CD4-positive, alpha-beta T cell treated with Interleukin-17A for 1 hour (primary cell): Measurements from ENCODE around the gene CRTC1.
"Not testable (repeated sequence)": the region's sequence is repeated elsewhere in the genome, so short reads cannot be mapped to it uniquely, and the experiment has no call there.

Source experiments
- DNase-seq: peaks from one replicate; pipeline ENCODE4 v3.0.0-alpha.2; 2020

The CRTC1 gene

GRCh38 chr19:18671303-18672043, 12.0 kb upstream of the CRTC1 start:
- DNase-seq: no peak

DNA sequence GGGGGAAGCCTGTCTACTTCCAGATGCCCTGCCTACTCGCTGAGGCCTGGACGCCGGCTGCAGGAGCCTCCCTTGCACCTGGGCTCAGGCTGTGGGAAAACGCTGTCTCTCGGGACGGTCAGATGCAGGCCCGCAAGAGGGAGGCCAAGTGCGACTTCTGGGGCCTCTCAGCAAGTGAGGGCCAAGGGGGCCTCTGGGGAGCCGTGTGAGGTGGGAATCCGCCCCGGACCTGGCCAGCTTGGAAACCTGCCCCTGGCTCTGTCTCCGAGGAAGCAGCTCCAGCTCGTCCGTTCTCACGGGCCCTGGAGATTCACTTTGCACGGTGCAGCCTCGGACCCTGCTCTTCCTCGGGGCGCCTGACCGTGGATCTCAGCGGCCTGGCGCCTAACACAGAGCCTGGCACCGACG, 11.4 kb upstream of the CRTC1 start:
- no peak for DNase-seq

DNA sequence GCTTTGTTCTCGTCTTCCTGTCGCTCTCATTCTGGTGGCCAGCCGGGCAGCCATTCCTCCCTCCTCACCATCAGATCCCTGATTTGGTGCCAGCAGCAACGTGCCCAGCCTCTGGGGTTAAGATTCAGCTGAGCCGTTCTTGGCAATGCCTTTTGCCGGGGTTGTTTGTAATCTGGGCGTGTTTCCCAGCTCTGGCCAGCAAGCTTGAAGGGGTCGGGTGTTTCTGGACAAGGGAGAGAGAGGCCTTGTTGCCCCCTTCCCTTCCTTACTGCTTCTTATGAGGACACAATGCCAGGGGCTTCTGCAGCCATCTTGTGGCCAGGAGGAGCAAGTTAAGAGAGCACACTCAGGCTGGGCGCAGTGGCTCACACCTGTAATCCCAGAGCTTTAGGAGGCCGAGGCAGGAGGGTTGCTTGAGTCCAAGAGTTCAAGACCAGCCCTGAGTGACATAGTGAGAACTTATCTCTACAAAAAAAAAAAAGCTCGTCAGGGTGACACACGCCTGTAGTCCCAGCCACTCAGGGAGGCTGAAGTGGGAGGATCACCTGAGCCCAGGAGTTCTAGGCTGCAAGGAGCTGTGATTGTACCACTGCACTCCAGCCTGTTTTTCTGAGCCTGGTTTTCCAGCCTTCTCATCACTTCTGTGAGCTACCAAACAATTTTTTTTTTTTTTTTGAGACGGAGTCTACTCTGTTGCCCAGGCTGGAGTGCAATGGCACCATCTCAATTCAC, 10.7 kb upstream of the CRTC1 start:
- no peak for DNase-seq

DNA sequence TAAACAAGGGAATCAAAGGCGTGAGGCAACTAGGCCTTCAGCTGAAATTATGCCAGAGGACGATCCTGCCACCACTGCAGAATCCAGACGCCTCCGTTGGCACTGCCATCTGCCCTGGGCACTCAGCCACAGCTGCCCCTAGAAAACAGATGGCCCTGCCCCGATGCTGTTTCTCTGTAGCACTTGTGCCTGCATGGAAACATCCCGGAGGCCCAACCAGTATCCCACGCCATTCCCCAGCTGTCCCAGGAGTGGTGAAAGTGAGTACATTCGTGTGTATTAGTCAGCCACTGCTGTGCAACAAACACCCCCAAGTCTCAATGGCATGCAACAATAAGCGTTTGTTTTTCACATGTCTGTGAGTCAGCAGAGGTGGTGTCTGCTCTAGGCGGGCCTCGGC, 8.9 kb upstream of the CRTC1 start:
- DNase-seq: no peak

- DNase-seq: peak; percentile 13
Measured at GRCh38 chr19:18675779-18676178, 7.7 kb upstream of the CRTC1 start.

DNA sequence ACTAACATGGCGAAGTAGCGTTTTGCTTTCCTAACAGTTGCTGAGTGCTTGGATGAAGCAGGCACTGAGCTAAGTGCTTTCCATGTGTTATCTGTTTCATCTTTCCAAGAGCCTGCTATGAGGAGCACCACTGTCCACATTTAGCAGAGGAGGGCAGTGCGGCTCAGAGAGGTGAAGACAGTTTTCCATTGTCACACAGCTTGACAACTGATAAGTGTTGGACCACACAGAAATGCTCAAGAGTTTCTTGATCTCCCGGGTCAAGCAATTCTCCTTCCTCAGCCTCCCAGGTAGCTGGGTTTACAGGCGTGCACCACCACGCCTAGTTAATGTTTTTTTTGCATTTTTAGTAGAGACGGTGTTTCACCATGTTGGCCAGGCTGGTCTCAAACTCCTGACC, 6.8 kb upstream of the CRTC1 start:
- no peak for DNase-seq

DNA sequence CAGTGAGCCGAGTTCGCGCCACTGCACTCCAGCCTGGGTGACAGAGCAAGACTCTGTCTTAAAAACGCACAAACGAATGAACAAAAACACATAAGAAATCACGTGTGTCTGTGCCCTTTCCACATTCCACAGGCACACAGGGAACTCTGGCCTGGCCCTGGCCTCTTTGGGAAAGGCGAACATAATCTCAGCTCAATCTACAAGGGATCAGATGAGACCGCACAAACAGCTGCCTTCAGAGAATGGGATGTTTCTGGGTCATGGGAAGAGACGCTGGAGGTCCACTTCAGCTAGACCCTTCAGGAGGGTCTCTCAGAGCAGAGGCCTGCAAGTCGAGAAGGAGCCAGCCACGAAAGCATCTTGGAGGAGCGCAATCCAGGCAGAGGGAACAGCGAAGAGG, 6.3 kb upstream of the CRTC1 start:
- DNase-seq: no peak

DNA sequence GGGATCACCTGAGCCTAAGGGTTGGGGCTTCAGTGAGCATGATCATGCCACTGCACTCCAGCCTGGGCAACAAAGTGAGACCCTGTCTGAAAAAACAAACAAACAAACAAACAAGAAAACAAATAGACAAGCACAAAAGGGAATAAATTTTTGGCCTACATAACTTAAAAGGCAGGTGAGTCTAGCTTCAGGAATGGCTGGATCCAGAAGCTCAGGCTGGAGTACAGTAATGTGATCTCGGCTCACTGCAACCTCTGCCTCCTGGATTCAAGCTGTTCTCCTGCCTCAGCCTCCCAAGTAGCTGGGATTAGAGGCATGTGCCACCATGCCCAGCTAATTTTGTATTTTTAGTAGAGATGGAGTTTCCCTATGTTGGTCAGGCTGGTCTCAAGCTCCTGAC, 3.3 kb upstream of the CRTC1 start:
- not testable (repeated sequence) for DNase-seq

GRCh38 chr19:18682807-18683108, 722 bp upstream of the CRTC1 start:
- no peak for DNase-seq

DNA sequence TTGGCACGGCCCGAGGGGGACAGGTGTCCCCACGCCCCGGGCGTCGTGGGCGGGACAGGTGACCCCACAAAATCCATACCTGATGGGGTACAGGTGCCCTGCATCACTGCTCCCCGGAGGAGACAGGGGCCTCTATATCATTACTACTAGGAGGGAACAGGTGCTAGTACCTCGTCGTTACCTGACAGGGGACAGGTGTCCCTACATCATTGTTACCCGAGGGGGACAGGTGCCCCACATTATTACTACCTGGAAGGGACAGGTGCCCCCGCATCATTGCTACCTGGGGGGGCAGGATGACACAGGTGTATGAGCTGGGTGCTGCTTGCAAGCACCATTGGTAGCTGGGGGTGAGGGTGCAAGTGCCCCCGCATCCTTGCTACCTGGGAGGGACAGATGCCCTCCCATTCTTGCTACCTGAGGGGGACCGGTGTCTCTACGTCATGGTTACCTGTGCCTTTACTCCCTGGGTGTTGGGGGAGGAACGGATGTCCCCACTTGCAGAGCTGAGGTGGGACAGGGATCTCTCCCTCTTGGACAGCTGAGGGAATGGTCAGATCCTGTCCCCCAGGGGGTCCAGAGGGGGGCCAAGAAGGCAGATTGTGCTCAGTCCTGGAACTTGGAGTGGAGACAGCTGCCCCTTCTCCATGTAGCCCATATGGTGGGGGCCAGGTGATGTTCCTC, 620 bp downstream of the CRTC1 start:
- DNase-seq: no peak

DNA sequence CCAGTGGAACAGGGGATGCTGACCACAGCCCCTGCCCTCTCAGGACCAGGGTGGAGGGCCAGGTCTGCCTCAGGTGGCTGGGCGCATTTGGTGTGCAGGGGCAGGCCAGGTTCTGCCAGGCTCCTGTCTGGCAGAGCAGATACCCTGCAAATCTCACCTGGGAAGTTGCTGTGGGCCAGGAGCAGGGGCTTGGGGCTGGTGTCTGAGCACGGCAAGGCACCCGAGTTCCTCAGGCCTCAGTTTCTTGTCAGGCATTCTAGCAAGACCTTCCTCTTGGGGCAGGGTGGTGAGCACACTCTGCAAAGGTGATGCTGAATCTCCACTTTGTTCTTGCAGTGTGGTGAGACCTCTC, 1.1 kb downstream of the CRTC1 start:
- no peak for DNase-seq

DNA sequence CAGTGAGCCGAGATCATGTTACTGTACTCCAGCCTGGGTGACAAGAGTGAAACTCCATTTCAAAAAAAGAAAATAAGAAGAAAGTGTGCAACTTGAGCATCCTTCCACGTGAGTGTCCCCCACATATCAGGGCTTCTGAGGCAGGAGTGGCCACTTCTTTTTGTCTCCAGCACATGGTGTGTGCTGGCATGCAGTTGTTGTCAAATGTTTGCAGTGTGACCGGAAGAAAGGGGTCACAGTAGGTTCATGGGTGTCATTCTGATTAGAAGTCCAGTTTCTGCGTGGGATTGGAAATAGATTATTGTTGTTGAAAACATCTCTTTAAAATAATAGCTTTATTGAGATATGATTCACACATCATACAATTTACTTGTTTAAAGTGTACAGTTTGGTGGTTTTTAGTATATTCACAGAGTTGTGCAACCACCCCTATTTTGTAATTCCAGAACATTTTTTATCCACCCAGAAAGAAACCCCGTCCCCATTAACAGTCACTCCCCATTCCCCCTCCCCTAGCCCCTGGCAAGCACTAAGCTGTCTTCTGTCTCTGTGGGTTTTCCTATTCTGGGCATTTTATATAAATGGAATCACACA, 2.2 kb downstream of the CRTC1 start:
- no peak for DNase-seq

DNA sequence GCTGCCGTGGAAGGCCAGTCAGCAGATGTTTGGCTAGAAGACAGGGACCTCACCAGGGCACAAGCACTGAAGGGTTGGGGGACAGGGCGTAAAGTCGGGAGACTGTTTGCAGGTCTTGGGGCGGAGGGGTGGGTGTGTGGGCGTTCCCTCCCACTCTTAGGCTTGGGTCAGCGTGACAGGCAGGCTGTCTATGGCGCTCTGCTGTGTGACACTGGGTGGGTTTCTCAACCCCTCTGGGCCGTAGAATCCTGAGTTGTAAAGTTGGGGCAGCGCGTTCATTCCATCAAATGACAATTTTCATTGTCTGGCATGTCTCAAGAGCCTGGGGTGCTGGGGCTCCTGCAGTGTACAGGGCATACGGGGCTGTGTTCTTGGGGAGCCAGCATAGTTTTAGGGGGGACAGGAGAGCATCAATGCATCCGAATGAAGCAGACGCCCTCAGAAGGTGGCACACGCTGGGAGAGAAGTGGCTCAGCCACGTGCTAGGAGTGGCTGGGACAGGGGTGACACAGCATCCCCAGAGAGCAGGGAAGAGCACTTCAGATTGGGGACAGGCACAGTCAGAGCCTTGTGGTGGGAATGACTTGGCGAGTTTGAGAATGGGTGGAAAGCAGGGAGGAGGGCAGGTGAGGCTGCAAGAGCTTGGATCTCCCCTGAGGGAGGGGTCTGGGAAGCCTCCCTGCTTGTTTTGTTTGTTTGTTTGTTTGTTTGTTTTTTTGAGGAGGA, 4.4 kb downstream of the CRTC1 start:
- no peak for DNase-seq

GRCh38 chr19:18696023-18696422, 12.5 kb downstream of the CRTC1 start:
- no peak for DNase-seq

DNA sequence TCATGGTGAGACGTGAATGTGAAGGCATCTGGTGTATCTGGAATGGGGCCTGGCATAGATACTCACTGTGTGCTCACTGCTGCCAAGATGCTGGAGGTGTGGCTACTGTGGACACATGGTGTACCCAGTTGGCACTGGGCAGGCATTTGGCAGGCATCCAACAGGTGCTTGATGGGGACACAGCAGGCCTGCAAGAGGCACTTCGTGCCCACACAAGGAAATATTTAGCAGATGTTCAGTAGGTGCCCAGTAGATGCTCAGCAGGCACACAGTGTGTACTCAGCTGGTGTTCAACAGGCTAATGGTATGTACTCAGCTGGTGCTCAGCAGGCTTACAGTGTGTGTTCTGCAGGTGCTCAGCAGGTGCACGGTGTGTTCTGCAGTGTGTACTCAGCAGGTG, 14.2 kb downstream of the CRTC1 start:
- no peak for DNase-seq

- DNase-seq: no peak
Measured at GRCh38 chr19:18698321-18699167, 15.1 kb downstream of the CRTC1 start.

GRCh38 chr19:18699403-18700054, 16.0 kb downstream of the CRTC1 start:
- no peak for DNase-seq

GRCh38 chr19:18700501-18701249, 17.2 kb downstream of the CRTC1 start:
- DNase-seq: peak; percentile 67

DNA sequence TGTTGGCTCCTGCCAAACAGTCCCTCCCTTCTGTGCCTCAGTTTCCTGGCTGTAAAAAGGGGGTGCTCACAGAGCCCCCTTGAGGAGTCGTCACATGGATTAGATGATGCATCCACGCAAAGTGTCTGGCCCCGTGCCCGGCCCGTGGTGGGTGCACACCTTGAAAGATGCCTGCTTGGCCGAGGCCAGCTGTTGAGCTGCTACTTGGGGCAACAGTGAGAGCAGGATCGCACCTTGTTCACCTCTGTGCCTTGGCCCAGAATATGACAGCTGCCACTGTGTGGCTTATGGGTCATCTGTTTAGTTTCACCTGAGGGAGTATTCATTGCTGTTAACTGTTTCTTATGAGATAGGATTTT, 17.7 kb downstream of the CRTC1 start:
- no peak for DNase-seq

DNA sequence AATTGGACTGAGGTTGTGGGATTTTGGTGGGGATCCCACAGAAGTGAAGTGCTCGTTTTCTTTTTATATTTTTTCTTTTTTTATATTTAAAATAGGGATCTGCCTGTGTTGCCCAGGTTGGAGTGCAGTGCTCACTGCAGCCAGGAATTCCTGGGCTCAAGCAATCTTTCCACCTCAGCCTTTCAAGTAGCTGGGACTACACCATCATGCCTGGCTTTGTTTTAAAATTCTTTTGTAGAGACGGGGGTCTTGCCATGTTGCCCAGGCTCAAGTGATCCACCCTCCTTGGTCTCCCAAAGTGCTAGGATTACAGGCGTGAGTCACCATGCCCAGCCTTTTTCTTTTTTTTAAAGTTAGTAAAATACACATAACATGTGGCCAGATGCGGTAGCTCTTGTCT, 20.6 kb downstream of the CRTC1 start:
- no peak for DNase-seq

DNA sequence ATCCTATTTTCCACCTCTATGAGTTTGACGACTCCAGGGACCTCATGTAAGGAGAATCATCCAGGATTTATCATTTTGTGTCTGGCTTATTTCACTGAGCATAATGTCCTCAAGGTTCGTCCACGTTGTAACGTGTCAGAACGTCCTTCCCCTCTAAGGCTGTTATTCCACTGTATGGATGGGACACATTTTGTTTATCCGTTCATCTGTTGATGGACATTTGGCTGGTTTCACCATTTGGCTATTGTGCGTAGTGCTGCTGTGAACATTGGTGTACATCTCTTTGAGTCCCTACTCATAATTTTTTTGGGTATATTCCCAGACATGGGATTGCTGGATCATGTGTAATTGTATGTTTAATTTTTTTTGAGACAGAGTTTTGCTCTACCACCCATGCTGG, 21.5 kb downstream of the CRTC1 start:
- no peak for DNase-seq
